ENCODE measurements around the gene CSMD2.

Gene CSMD2

DNA sequence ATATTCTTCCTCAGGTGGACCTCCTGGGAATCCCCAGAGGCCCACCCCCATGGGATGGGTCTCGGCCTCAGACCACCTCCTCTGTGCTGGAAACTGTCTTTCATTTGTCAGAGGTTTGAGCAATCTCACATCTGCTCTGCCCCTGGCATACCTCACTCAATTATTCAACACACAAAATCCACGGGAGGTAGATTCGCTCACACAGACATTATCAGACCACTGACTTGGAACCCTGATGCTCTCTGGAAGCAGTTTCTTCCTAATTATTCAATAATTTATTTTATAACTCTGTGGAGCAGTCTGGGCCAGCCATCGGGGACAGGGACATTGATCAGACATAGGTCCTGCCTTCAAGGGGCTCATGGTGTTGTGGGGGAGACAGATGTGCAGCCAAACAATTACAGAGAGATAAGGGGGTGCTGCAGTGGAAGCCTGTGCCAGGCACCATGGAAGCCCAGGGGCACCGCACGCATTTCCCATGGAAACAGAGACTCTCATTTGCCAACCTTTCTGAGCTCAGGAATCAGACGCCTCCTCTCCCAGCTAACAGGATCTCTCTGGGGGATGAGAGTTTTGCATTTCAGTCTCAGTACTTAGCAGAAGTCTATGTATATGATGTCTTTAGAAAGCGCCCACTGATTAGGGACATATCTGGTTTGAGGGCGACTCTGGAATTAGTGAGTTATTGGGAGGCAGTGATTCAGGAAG, 204.7 kb downstream of the CSMD2 start:
- ATAC-seq (no peak), DNase-seq (no peak)

DNA sequence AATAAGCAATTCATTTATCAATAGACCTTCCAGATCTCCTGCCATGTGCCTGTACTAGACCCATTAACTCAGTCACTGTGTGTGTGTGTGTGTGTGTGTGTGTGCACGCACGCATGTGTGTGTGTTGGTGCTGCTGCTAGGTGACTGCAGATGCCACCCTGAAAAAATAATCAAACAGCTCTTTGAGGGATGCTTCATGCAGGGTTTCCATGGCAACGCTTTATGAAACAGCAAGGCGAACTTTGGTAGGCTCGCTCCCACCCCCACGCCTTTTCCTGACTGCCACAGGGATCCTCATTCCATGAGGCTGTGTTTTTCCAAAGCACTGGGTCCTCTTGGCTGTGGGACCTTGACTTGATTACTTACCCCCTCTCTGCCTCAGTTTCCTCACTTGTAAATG, 207.2 kb downstream of the CSMD2 start:
- no peak for ATAC-seq
- DNase-seq = no peak

DNA sequence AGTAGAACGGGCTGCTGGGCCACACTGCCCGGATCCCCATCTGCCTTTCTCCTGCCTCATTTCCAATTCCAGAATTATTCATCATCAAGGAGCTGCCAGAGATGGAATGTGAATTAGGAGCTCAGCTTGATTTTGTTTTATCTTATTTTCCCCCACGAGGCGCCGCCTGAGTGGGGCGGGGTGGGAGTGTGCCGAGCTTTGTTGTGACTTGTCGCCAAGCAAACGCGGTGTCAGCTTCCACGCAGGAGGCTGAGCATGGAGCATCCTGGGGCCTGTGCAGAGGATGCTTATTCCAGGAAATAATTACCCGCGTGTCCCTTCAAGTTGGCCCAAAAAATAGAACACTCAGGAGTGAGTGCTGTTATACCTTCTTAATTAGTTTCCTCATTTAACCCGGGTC, 209.9 kb downstream of the CSMD2 start:
- DNase-seq (no peak), ATAC-seq (no peak)

GRCh38 chr1:33949570-33949969, 215.5 kb downstream of the CSMD2 start:
- ATAC-seq (no peak), DNase-seq (no peak)

- no peak for ATAC-seq
- no peak for DNase-seq
Observed at GRCh38 chr1:33948291-33948690, 216.7 kb downstream of the CSMD2 start.

DNA sequence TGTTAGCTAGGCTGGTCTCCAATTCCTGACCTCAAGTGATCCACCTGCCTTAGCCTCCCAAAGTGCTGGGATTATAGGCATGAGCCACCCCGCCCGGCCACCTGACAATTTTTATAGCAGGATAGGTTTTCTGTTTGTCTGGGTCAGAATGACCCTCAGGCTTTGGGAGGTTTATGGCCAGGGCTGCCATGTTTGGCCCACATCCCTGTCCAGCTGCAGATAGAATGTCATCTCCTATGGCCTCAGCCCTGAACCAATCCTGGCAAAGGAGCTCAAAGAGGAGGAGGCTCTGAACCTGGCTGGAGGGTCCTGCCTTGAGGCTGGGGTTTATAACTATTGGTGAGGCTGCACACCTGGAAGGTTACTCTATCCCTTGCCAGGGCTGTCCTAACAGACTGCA, 218.2 kb downstream of the CSMD2 start:
- no peak for DNase-seq
- no peak for ATAC-seq

- ATAC-seq (no peak), DNase-seq (no peak)
Observed at GRCh38 chr1:33944846-33945245, 220.2 kb downstream of the CSMD2 start.

- ATAC-seq (no peak), DNase-seq (no peak)
Observed at GRCh38 chr1:33943978-33944377, 221.1 kb downstream of the CSMD2 start.

GRCh38 chr1:33932871-33933270, 232.2 kb downstream of the CSMD2 start:
- ATAC-seq = no peak
- DNase-seq = no peak

DNA sequence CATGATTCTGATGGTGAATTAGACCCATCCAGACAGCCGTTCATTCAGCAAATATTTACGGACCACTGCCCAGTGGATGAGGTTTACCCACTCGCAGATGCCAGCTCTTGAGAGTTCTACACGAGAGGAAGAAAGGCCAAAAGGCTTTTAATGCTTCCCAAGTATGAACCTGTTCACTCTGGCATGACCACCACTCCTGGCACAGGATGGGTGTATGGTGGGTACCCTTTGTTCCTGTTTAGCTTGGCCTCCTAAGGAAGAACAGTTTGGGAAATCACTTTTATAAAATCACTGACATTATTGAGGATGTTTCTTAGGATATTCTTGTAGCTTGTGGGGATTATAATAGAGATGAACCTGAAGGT, 233.9 kb downstream of the CSMD2 start:
- no peak for ATAC-seq
- DNase-seq = no peak

DNA sequence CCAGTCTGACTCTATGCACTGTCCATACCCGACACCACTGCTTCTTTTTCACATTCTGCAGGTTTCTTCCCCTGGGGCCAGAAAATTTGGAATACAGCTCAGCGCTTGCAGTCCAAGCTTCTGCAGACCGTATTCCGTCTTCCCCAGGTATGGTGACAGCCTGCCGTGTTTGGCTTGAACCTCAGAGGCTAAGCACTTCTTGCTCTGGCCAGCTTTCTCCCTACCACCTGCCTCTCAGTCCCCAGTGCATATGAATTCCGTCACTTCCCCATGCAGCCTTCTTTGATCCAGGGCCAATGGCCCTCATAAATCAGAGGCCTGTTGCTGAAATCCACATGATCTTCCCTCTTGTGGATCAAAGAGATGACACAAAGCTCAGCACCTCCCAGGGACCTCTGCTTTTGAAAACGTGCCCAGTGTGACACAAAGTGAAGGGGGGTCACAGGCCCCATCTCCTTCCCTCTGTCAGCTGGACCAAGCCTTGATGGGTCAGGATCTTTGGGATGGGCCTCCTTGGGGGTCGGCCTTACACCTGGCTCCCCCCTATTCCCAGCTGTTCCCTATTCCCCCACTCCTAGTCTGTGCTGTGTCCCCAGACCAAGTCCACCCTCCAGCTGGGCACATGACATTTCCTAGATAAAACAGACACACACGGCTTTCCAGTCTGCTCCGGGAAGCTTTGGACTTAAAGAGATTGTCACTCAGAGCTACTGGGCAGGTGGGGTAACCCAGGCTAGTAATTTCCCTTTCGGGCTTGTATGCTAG, 234.5 kb downstream of the CSMD2 start:
- no peak for ATAC-seq

DNA sequence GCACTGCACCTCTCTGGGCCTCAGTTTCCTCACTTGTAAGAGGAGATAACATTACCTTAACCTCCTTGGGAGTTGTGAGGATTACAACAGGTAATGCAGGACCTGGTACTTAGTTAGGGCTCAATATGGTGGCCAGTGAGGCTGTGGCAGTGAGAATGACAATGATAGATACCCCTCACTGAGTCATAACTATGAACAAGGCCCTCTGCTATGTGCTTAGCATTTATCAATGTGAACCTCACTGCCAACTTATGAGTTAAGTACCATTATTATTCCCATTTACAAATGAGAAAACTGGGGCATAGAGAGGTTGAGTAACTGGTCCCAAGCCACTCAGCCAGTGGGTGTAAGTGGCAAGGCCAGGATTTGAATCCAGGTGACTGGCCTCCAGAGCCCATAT, 236.8 kb downstream of the CSMD2 start:
- ATAC-seq (no peak), DNase-seq (no peak)

More for the DNA sequence above, 234.5 kb downstream of the CSMD2 start:
- DNase-seq = no peak

- DNase-seq (no peak), ATAC-seq (no peak)
Observed at GRCh38 chr1:33927721-33928120, 237.3 kb downstream of the CSMD2 start.

GRCh38 chr1:33925586-33925985, 239.4 kb downstream of the CSMD2 start:
- DNase-seq = no peak
- no peak for ATAC-seq

DNA sequence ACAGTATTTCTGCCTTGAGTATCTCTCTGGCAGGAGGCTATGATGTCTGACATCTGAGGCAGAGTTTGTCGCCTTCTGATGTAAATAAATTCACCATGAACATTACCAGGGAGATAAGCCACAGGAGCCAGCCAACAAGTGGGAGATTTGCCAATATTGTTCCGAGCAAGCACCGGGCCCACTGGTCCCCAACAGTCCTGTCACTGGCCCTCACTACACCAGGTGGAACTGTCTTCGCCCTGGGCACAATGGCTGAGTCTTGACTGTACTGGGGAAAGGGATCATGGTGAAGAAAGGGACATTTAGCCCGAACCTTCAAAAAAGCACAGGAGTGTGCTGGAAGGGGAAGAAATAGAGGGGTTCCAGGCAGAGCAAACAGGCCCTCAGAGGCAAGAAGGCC, 243.7 kb downstream of the CSMD2 start:
- no peak for DNase-seq

GRCh38 chr1:33918368-33918767, 246.7 kb downstream of the CSMD2 start:
- DNase-seq (no peak), ATAC-seq (no peak)

More for the DNA sequence above, 243.7 kb downstream of the CSMD2 start:
- ATAC-seq = no peak

- ATAC-seq = no peak
- no peak for DNase-seq
Observed at GRCh38 chr1:33916786-33917185, 248.2 kb downstream of the CSMD2 start.

- DNase-seq = no peak
- ATAC-seq = no peak
Observed at GRCh38 chr1:33914531-33914930, 250.5 kb downstream of the CSMD2 start.

- ATAC-seq = no peak
- no peak for DNase-seq
Observed at GRCh38 chr1:33908324-33908956, 256.6 kb downstream of the CSMD2 start.

DNA sequence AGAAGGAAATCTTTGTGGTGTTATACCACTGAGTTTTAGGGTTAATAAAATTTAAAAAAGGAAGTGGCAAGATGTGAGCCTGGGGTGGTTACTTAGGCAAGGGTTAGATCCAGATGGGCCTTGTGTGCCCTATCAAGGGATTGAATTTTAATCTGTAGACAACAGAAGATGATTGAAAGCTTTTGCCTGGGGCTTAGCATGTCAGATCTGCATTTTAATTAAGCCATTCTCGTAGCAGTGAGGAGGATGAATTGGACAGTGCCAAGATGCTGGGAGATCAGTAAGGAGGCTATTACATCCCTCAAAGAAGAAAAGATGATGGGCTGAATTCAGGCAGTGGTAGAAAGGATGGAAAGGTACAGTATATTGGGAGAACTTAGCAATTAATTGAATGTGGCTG, 258.9 kb downstream of the CSMD2 start:
- no peak for DNase-seq
- no peak for ATAC-seq

- ATAC-seq = no peak
Observed at GRCh38 chr1:33905241-33905640, 259.8 kb downstream of the CSMD2 start.

GRCh38 chr1:33903210-33903589, 261.8 kb downstream of the CSMD2 start:
- DNase-seq = no peak
- ATAC-seq = no peak

More at GRCh38 chr1:33905241-33905640, 259.8 kb downstream of the CSMD2 start:
- no peak for DNase-seq

- DNase-seq (no peak), ATAC-seq (no peak)
Observed at GRCh38 chr1:33902486-33903209, 262.4 kb downstream of the CSMD2 start.
